ENCODE data around the gene ASB13. TPM values are rescaled to one million over a fixed set of nuclear protein-coding genes. Genes with fewer than 3 reads are reported as not detected.

The ASB13 gene
- total and polyA plus RNA-seq, 2 of the 13 experiments (the other 11 are each of a cell fraction or from before 2014, with no cell fraction given): 9.3 to 15.4 TPM

- TF ChIP-seq MZF1 (CRISPR knock-in tag; IDR thresholded peaks at IDR 0.05; ENCODE audit: borderline replicate concordance) (no peak), ZBTB42 (CRISPR knock-in tag; IDR thresholded peaks at IDR 0.05) (no peak), BRF2 (CRISPR knock-in tag; IDR thresholded peaks at IDR 0.05) (no peak), HBP1 (CRISPR knock-in tag; IDR thresholded peaks at IDR 0.05; ENCODE audit: low read depth) (0 out of 2 replicates have a peak, but pooled peaks have one; percentile 24), ZNF24 (IDR thresholded peaks at IDR 0.05) (no peak), ZNF337 (CRISPR knock-in tag; IDR thresholded peaks at IDR 0.05; ENCODE audit: borderline replicate concordance, low read depth) (no peak), ZNF557 (CRISPR knock-in tag; IDR thresholded peaks at IDR 0.05) (peak; percentile 68; the same call in 1 of the 2 replicates), GMEB2 (CRISPR knock-in tag; IDR thresholded peaks at IDR 0.05; ENCODE audit: low read depth) (peak; percentile 64; the same call in 1 of the 2 replicates), HNRNPLL (IDR thresholded peaks at IDR 0.05; ENCODE audit: low read depth, low read length, poor library complexity, severe bottlenecking) (peak; percentile 96), DMAP1 (CRISPR knock-in tag; IDR thresholded peaks at IDR 0.05) (peak; percentile 92), GLMP (CRISPR knock-in tag; IDR thresholded peaks at IDR 0.05; ENCODE audit: borderline replicate concordance) (no peak), HOMEZ (CRISPR knock-in tag; IDR thresholded peaks at IDR 0.05; ENCODE audit: low read depth) (peak; percentile 77), ZNF362 (CRISPR knock-in tag; IDR thresholded peaks at IDR 0.05; ENCODE audit: borderline replicate concordance) (no peak), SIX4 (CRISPR knock-in tag; IDR thresholded peaks at IDR 0.05) (no peak), GTF2F1 (IDR thresholded peaks at IDR 0.05; ENCODE audit: low read length) (no peak), CAMTA2 (CRISPR knock-in tag; IDR thresholded peaks at IDR 0.05; ENCODE audit: borderline replicate concordance) (no peak), JUNB (CRISPR knock-in tag; IDR thresholded peaks at IDR 0.05; ENCODE audit: borderline replicate concordance) (no peak), ZNF770 (CRISPR knock-in tag; IDR thresholded peaks at IDR 0.05) (no peak)
These were observed 26.3 kb upstream of the ASB13 start (continued) for GRCh38 chr10:5692461-5693358.
